ENCODE results near the gene FLNB.
"Not testable (repeated sequence)": the region's sequence is repeated elsewhere in the genome, so short reads cannot be mapped to it uniquely, and the experiment has no call there.

Gene FLNB

GRCh38 chr3:58188921-58189451, 180.8 kb downstream of the FLNB start:
- peak; percentile 14 for DNase-seq

GRCh38 chr3:58189691-58190090, 181.5 kb downstream of the FLNB start:
- no peak for DNase-seq

- no peak for DNase-seq
Measured at GRCh38 chr3:58190291-58190690, 182.1 kb downstream of the FLNB start.

- no peak for DNase-seq
Measured at GRCh38 chr3:58190882-58191281, 182.7 kb downstream of the FLNB start.

GRCh38 chr3:58191361-58191991, 183.3 kb downstream of the FLNB start:
- DNase-seq: no peak

- no peak for DNase-seq
Measured at GRCh38 chr3:58192069-58192468, 183.8 kb downstream of the FLNB start.

- DNase-seq: no peak
Measured at GRCh38 chr3:58193682-58194407, 185.6 kb downstream of the FLNB start.

GRCh38 chr3:58197588-58197987, 189.4 kb downstream of the FLNB start:
- DNase-seq: no peak

GRCh38 chr3:58198362-58198761, 190.1 kb downstream of the FLNB start:
- DNase-seq: peak; percentile 5

- DNase-seq: no peak
Measured at GRCh38 chr3:58198804-58199203, 190.6 kb downstream of the FLNB start.

GRCh38 chr3:58200121-58200709, 192.0 kb downstream of the FLNB start:
- DNase-seq: no peak

- no peak for DNase-seq
Measured at GRCh38 chr3:58200846-58201355, 192.7 kb downstream of the FLNB start.

- not testable (repeated sequence) for DNase-seq
Measured at GRCh38 chr3:58201451-58201850, 193.2 kb downstream of the FLNB start.

- no peak for DNase-seq
Measured at GRCh38 chr3:58202917-58203360, 194.7 kb downstream of the FLNB start.

- DNase-seq: no peak
Measured at GRCh38 chr3:58203541-58203940, 195.3 kb downstream of the FLNB start.

GRCh38 chr3:58204720-58205119, 196.5 kb downstream of the FLNB start:
- no peak for DNase-seq

- DNase-seq: no peak
Measured at GRCh38 chr3:58205981-58206380, 197.8 kb downstream of the FLNB start.

GRCh38 chr3:58206406-58207011, 198.3 kb downstream of the FLNB start:
- peak; percentile 44 for DNase-seq

GRCh38 chr3:58207954-58208353, 199.7 kb downstream of the FLNB start:
- DNase-seq: no peak

- DNase-seq: no peak
Measured at GRCh38 chr3:58209933-58210332, 201.7 kb downstream of the FLNB start.

GRCh38 chr3:58210761-58211460, 202.7 kb downstream of the FLNB start, which contains the start of gene DNASE1L3:
Gene DNASE1L3 (minus strand): TSS chr3:58210972. CDS start chr3:58210906, 66 bp downstream.
- no peak for DNase-seq
